NCI-H1048 (cell line): ENCODE measurements around the gene MCM10.

ENCODE experiments used
- DNase-seq: peaks from one replicate; lab custom pipeline; 2025; lab: John Stamatoyannopoulos, UW

The MCM10 gene

GRCh38 chr10:13165177-13165576 is 3.8 kb downstream of the MCM10 start:
- no peak for DNase-seq

- DNase-seq: no peak
These were observed 6.2 kb downstream of the MCM10 start for GRCh38 chr10:13167568-13167967.

GRCh38 chr10:13168781-13169180 is 7.4 kb downstream of the MCM10 start:
- no peak for DNase-seq

- DNase-seq: no peak
These were observed 12.3 kb downstream of the MCM10 start for GRCh38 chr10:13173616-13174015.

- DNase-seq: no peak
These were observed 19.4 kb downstream of the MCM10 start for GRCh38 chr10:13180788-13181187.

- no peak for DNase-seq
These were observed 21.1 kb downstream of the MCM10 start for GRCh38 chr10:13182424-13182823.

- no peak for DNase-seq
These were observed 22.3 kb downstream of the MCM10 start for GRCh38 chr10:13183625-13184024.

- no peak for DNase-seq
These were observed 22.9 kb downstream of the MCM10 start for GRCh38 chr10:13184276-13184675.

- no peak for DNase-seq
These were observed 23.6 kb downstream of the MCM10 start for GRCh38 chr10:13184730-13185514.

GRCh38 chr10:13187135-13187534 is 25.8 kb downstream of the MCM10 start:
- DNase-seq: no peak

GRCh38 chr10:13188593-13188992 is 27.2 kb downstream of the MCM10 start:
- no peak for DNase-seq

GRCh38 chr10:13189961-13190360 is 28.6 kb downstream of the MCM10 start:
- DNase-seq: no peak

GRCh38 chr10:13190816-13191215 is 29.5 kb downstream of the MCM10 start:
- DNase-seq: no peak

- DNase-seq: no peak
These were observed 30.0 kb downstream of the MCM10 start for GRCh38 chr10:13191362-13191761.

- DNase-seq: no peak
These were observed 32.3 kb downstream of the MCM10 start for GRCh38 chr10:13193637-13194036.

GRCh38 chr10:13195016-13195415 is 33.7 kb downstream of the MCM10 start:
- no peak for DNase-seq

- no peak for DNase-seq
These were observed 39.8 kb downstream of the MCM10 start for GRCh38 chr10:13201132-13201531.

GRCh38 chr10:13206091-13206490 is 44.7 kb downstream of the MCM10 start:
- DNase-seq: no peak

GRCh38 chr10:13206546-13207443 is 45.4 kb downstream of the MCM10 start:
- DNase-seq: no peak

GRCh38 chr10:13213163-13213562 is 51.8 kb downstream of the MCM10 start:
- no peak for DNase-seq

GRCh38 chr10:13218878-13219277 is 57.5 kb downstream of the MCM10 start:
- DNase-seq: no peak

GRCh38 chr10:13219685-13220670 is 58.6 kb downstream of the MCM10 start:
- no peak for DNase-seq
